H1 (cell line): ENCODE measurements around the gene IL6R. TPM values are rescaled to one million over a fixed set of nuclear protein-coding genes. Genes with fewer than 3 reads are reported as not detected.

Source experiments
- CTCF ChIA-PET: fragments of 300-600 bp; sonication (Branson Sonifier 250); formaldehyde crosslinking; loops from one replicate; lab custom pipeline; 2021; ENCODE audit not compliant: partially characterized antibody; lab: Charles Lee
- POLR2A ChIA-PET: fragments of 300-600 bp; sonication (Branson Sonifier 250); formaldehyde crosslinking; loops from one replicate; lab custom pipeline; 2021; ENCODE audit warnings: inconsistent platforms; ENCODE audit not compliant: partially characterized antibody; lab: Charles Lee
- DNase-seq, 2 experiments: peaks; one replicate each; pipeline versions ENCODE4 v3.0.0 to v3.0.0-alpha.2; 2010 to 2022; ENCODE audit warnings: low spot score in 2 of 2, low read depth in 1 of 2, mixed read lengths in 1 of 2
- FAIRE-seq: peaks from 2 replicates; lab custom pipeline; 2011; peaks lifted over from hg19 to GRCh38; lab: Jason Lieb, UNC
- H2AFZ ChIP-seq: 2 replicates; pipeline ENCODE4 v1.8.1; 2012; ENCODE audit warnings: low read length, inconsistent platforms
- H2AK5ac ChIP-seq: 2 replicates; pipeline ENCODE4 v1.6.1; 2013; ENCODE audit warnings: low read depth, low read length
- H2BK120ac ChIP-seq: replicated peaks from 2 replicates; pipeline ENCODE3; 2013; ENCODE audit warnings: low read depth, low read length, inconsistent platforms
- H2BK12ac ChIP-seq: 2 replicates; pipeline ENCODE4 v1.6.1; 2013; ENCODE audit warnings: low read depth, low read length
- H2BK15ac ChIP-seq: 2 replicates; pipeline ENCODE4 v1.6.1; 2013; ENCODE audit warnings: low read length
- H2BK20ac ChIP-seq: 2 replicates; pipeline ENCODE4 v1.6.1; 2013; ENCODE audit warnings: low read length
- H2BK5ac ChIP-seq: 2 replicates; pipeline ENCODE4 v1.6.1; 2013; ENCODE audit warnings: low read depth, low read length
- H3K14ac ChIP-seq: 2 replicates; pipeline ENCODE4 v1.6.1; 2013; ENCODE audit warnings: inconsistent platforms; ENCODE audit not compliant: insufficient read length
- H3K18ac ChIP-seq: 2 replicates; pipeline ENCODE4 v1.6.1; 2013; ENCODE audit warnings: low read length; ENCODE audit errors: extremely low read depth
- H3K23ac ChIP-seq: 2 replicates; pipeline ENCODE4 v1.6.1; 2013; ENCODE audit warnings: inconsistent platforms; ENCODE audit not compliant: insufficient read length
- H3K23me2 ChIP-seq: 2 replicates; pipeline ENCODE4 v1.6.1; 2013; ENCODE audit warnings: low read depth, low read length
- H3K27ac ChIP-seq: 2 replicates; pipeline ENCODE4 v1.6.1; 2011; ENCODE audit warnings: low read depth, low read length, inconsistent platforms
- H3K27me3 ChIP-seq, 4 experiments: replicated peaks in 1 of 4; 1 replicate in 1 of 4; 2 replicates in 3 of 4; pipeline versions ENCODE4 v1.6.1 to v1.8.1; 2011 to 2013; ENCODE audit warnings: low read length in 3 of 4, mild to moderate bottlenecking in 3 of 4, inconsistent platforms in 2 of 4, mixed read lengths in 2 of 4, moderate library complexity in 1 of 4; ENCODE audit not compliant: control insufficient read depth in 3 of 4, insufficient read depth in 3 of 4; ENCODE audit errors: extremely low read depth in 1 of 4
- H3K36me3 ChIP-seq, 4 experiments: 2 replicates each; pipeline versions ENCODE4 v1.6.1 to v1.8.1; 2011 to 2013; ENCODE audit warnings: mild to moderate bottlenecking in 4 of 4, low read length in 3 of 4, moderate library complexity in 2 of 4, control low read depth in 1 of 4, inconsistent platforms in 1 of 4; ENCODE audit not compliant: insufficient read depth in 4 of 4, control insufficient read depth in 2 of 4
- H3K4ac ChIP-seq: replicated peaks from 2 replicates; pipeline ENCODE3; 2013; ENCODE audit warnings: low read length, low read depth, mixed read lengths, inconsistent platforms; ENCODE audit not compliant: insufficient read length
- H3K4me1 ChIP-seq, 4 experiments: replicated peaks in 1 of 4; 1 replicate in 1 of 4; 2 replicates in 3 of 4; pipeline versions ENCODE4 v1.6.1 to v1.8.1; 2011 to 2013; ENCODE audit warnings: low read length in 3 of 4, inconsistent platforms in 2 of 4, mixed read lengths in 1 of 4; ENCODE audit not compliant: insufficient read depth in 4 of 4, control insufficient read depth in 3 of 4
- H3K4me2 ChIP-seq, 2 experiments: 2 replicates each; pipeline versions ENCODE4 v1.6.1 to v1.8.1; 2011 to 2013; ENCODE audit warnings: low read depth in 2 of 2, low read length in 2 of 2, control low read depth in 1 of 2, inconsistent platforms in 1 of 2, mild to moderate bottlenecking in 1 of 2; ENCODE audit not compliant: insufficient read depth in 1 of 2
- H3K4me3 ChIP-seq, 4 experiments: fragments of 200-600, 300-600 bp in 1 of 4; sonication (generic), shearing (Covaris generic), sonication (Bioruptor Twin) in 1 of 4; 2 replicates each; pipeline versions ENCODE4 v1.5.1 to v1.8.1; 2011 to 2016; ENCODE audit warnings: low read length in 4 of 4, low read depth in 3 of 4, control low read depth in 2 of 4, inconsistent platforms in 2 of 4, mild to moderate bottlenecking in 2 of 4, mixed read lengths in 1 of 4, moderate library complexity in 1 of 4; ENCODE audit not compliant: insufficient read depth in 2 of 4; ENCODE audit errors: extremely low read depth in 1 of 4
- H3K56ac ChIP-seq: replicated peaks from 2 replicates; pipeline ENCODE3; 2013; ENCODE audit warnings: low read depth, mild to moderate bottlenecking, mixed read lengths, low read length, inconsistent platforms; ENCODE audit not compliant: insufficient read length
- H3K79me1 ChIP-seq: 2 replicates; pipeline ENCODE4 v1.6.1; 2013; ENCODE audit warnings: low read depth, low read length, control low read depth
- H3K79me2 ChIP-seq, 2 experiments: 2 replicates each; pipeline versions ENCODE4 v1.6.1 to v1.8.1; 2012 to 2013; ENCODE audit warnings: low read length in 2 of 2, mild to moderate bottlenecking in 2 of 2, inconsistent platforms in 1 of 2; ENCODE audit not compliant: insufficient read depth in 2 of 2, control insufficient read depth in 1 of 2
- H3K9ac ChIP-seq, 4 experiments: replicated peaks in 1 of 4; 1 replicate in 1 of 4; 2 replicates in 3 of 4; pipeline versions ENCODE4 v1.6.1 to v1.8.1; 2011 to 2013; ENCODE audit warnings: low read depth in 3 of 4, low read length in 3 of 4, control low read depth in 2 of 4, mild to moderate bottlenecking in 2 of 4, moderate library complexity in 2 of 4, inconsistent platforms in 1 of 4; ENCODE audit errors: extremely low read depth in 1 of 4
- H3K9me3 ChIP-seq, 2 experiments: 2 replicates each; pipeline versions ENCODE4 v1.6.1 to v1.8.1; 2012 to 2013; ENCODE audit warnings: mild to moderate bottlenecking in 2 of 2, moderate library complexity in 2 of 2, control low read depth in 1 of 2, inconsistent platforms in 1 of 2, low read depth in 1 of 2, low read length in 1 of 2, mixed read lengths in 1 of 2; ENCODE audit not compliant: insufficient read depth in 2 of 2
- H4K20me1 ChIP-seq, 2 experiments: replicated peaks in 1 of 2; 2 replicates each; pipeline versions ENCODE3 to v1.8.1; 2011 to 2013; ENCODE audit warnings: inconsistent platforms in 2 of 2, low read length in 2 of 2, mild to moderate bottlenecking in 1 of 2; ENCODE audit not compliant: insufficient read depth in 2 of 2, control insufficient read depth in 1 of 2
- H4K5ac ChIP-seq: 2 replicates; pipeline ENCODE4 v1.6.1; 2013; ENCODE audit warnings: low read length, low read depth, mixed read lengths, inconsistent platforms; ENCODE audit not compliant: insufficient read length
- H4K8ac ChIP-seq: 2 replicates; pipeline ENCODE4 v1.8.0; 2013; ENCODE audit warnings: mild to moderate bottlenecking, moderate library complexity, low read length, inconsistent platforms; ENCODE audit not compliant: insufficient read depth; ENCODE audit errors: extremely low read depth
- H4K91ac ChIP-seq: replicated peaks from 2 replicates; pipeline ENCODE3; 2013; ENCODE audit warnings: low read length, mixed read lengths, inconsistent platforms; ENCODE audit not compliant: insufficient read length
- BACH1 ChIP-seq: IDR thresholded peaks from 2 replicates; pipeline ENCODE4 v1.6.1; 2012; ENCODE audit warnings: low read length, improper control_type of control experiment
- CEBPB ChIP-seq: IDR thresholded peaks from 2 replicates; pipeline ENCODE4 v1.6.1; 2012; ENCODE audit warnings: low read depth, low read length
- GTF2F1 ChIP-seq: IDR thresholded peaks from 2 replicates; pipeline ENCODE4 v1.6.1; 2012; ENCODE audit warnings: low read depth, low read length, improper control_type of control experiment, borderline replicate concordance
- RAD21 ChIP-seq, 2 experiments: IDR thresholded peaks in 1 of 2; conservative IDR thresholded peaks in 1 of 2; 2 replicates each; pipeline ENCODE4 v1.6.1; 2011; ENCODE audit warnings: low read depth in 2 of 2, low read length in 2 of 2, improper control_type of control experiment in 1 of 2, inconsistent platforms in 1 of 2, mild to moderate bottlenecking in 1 of 2, moderate library complexity in 1 of 2
- RBBP5 ChIP-seq: IDR thresholded peaks from 2 replicates; pipeline ENCODE4 v1.7.1; 2012; ENCODE audit warnings: low read depth, mild to moderate bottlenecking, inconsistent platforms, low read length, moderate library complexity, borderline replicate concordance
- RXRA ChIP-seq: IDR thresholded peaks from 2 replicates; pipeline ENCODE4 v1.6.1; 2011; ENCODE audit warnings: low read depth, mild to moderate bottlenecking, low read length, moderate library complexity; ENCODE audit not compliant: insufficient read depth
- SUZ12 ChIP-seq: fragments of 200-600 bp; sonication (generic); IDR thresholded peaks from 2 replicates; pipeline ENCODE4 v1.6.1; 2012; ENCODE audit warnings: mild to moderate bottlenecking, inconsistent platforms, low read length, moderate library complexity, mixed read lengths
- TAF1 ChIP-seq: IDR thresholded peaks from 2 replicates; pipeline ENCODE4 v1.6.1; 2011; ENCODE audit warnings: mild to moderate bottlenecking, low read depth, low read length
- YY1 ChIP-seq: IDR thresholded peaks from 2 replicates; pipeline ENCODE4 v1.6.1; 2011; ENCODE audit warnings: low read depth, mild to moderate bottlenecking, low read length
- WGBS, 2 experiments: shearing (Covaris generic) in 1 of 2; methylation state at CpG; one replicate each; pipeline versions ENCODE4 v1.1.6 to v1.1.7; 2013 to 2015; ENCODE audit warnings: low lambda C conversion rate in 2 of 2, mixed read lengths in 2 of 2, inconsistent platforms in 1 of 2, low coverage in 1 of 2, missing lambda C conversion rate in 1 of 2; ENCODE audit not compliant: insufficient replicate concordance in 2 of 2, insufficient coverage in 1 of 2, insufficient read length in 1 of 2; ENCODE audit errors: extremely low coverage in 1 of 2, missing lambda C conversion rate in 1 of 2; 5-methylcytosine and 5-hydroxymethylcytosine counted together
- long read RNA-seq, 2 experiments: library from RNA in 1 of 2; library from capped mRNA in 1 of 2; stranded (forward); transcript quantifications; one replicate each; pipeline ENCODE4 v2.0.0, GENCODE V29; 2021; ENCODE audit warnings: inconsistent platforms in 1 of 2
- polyA minus RNA-seq, 3 experiments: library from RNA; depleted of rRNA, polyadenylated mRNA; stranded (reverse); fragments of >200 nt; gene quantifications; 1 replicate in 2 of 3; 2 replicates in 1 of 3; pipeline ENCODE4 v1.2.3, GENCODE V29; 2011
- polyA plus RNA-seq, 7 experiments: library from polyadenylated mRNA; depleted of rRNA in 3 of 7; stranded (reverse) in 5 of 7; unstranded in 2 of 7; fragments of >200 nt in 5 of 7; fragments of 200-250 nt in 2 of 7; gene quantifications; 1 replicate in 5 of 7; 2 replicates in 1 of 7; 4 replicates in 1 of 7; pipeline versions ENCODE4 v1.2.1 to v1.2.3, GENCODE V29; 2011 to 2013; ENCODE audit warnings: missing spikeins in 2 of 7, mixed read lengths in 2 of 7
- total RNA-seq: library from RNA; stranded (reverse); fragmentation: NEBNext Ultra II Directional; extraction: Animal tissue kit (Norgen Biotek cat#: 25700); gene quantifications from 2 replicates; pipeline ENCODE4 v1.2.1, GENCODE V29; 2021

IL6R gene
- 2.6 and 3.0 TPM in 2 replicates for total RNA-seq
- 2.3 and 3.3 TPM in 2 replicates for polyA plus RNA-seq (2011; rRNA removed)
- 2.9 TPM for polyA plus RNA-seq (2011; cell fraction: cytosol; rRNA removed)
- polyA plus RNA-seq (2011; cell fraction: nucleus; rRNA removed): 4.2 TPM
- 0.92 to 2.0 TPM (median 1.8 TPM) in 4 replicates for polyA plus RNA-seq (2012, experiment 1 of 2)
- polyA plus RNA-seq (2012, experiment 2 of 2): 0.37 TPM
- 4.6 TPM for polyA plus RNA-seq (2013, experiment 1 of 2)
- 5.9 TPM for polyA plus RNA-seq (2013, experiment 2 of 2)
- 3.5 and 3.8 TPM in 2 replicates for polyA minus RNA-seq (2011; rRNA and poly(A)+ RNA removed)
- polyA minus RNA-seq (2011; cell fraction: cytosol; rRNA and poly(A)+ RNA removed): 1.3 TPM
- polyA minus RNA-seq (2011; cell fraction: nucleus; rRNA and poly(A)+ RNA removed): 4.1 TPM
- long read RNA-seq, experiment 1: 0 reads
- long read RNA-seq, experiment 2: 0 reads

- Histone ChIP-seq H2AK5ac (no peak within 1 kb of the TSS), H3K4me3 (peak within 1 kb of the TSS; percentile 28 to 64 (median 58)), H2AFZ (peak within 1 kb of the TSS; percentile 76; the same call in 1 of the 2 replicates), H2BK5ac (peak within 1 kb of the TSS; percentile 49; the same call in 1 of the 2 replicates), H2BK15ac (peak within 1 kb of the TSS; percentile 98; the same call in 1 of the 2 replicates), H2BK120ac (no peak within 1 kb of the TSS), H3K23ac (no peak within 1 kb of the TSS), H4K20me1 (no peaks in the 10 kb centered on the region), H3K27me3 (peaks cover 9 to 36% (median 26%) of the 10 kb centered on the region in 4 experiments), H3K4ac (no peak within 1 kb of the TSS), H3K14ac (no peak within 1 kb of the TSS), H4K8ac (peak within 1 kb of the TSS; percentile 35; the same call in 1 of the 2 replicates), H3K27ac (no peak within 1 kb of the TSS), H3K9me3 (no peaks in the 10 kb centered on the region), H3K9ac (no peak within 1 kb of the TSS; a peak in 1 of 7 replicates), H2BK20ac (0 out of 2 replicates have a peak within 1 kb of the TSS, but pooled peaks have one; percentile 55), H4K5ac (no peak within 1 kb of the TSS), H3K4me2 (peak within 1 kb of the TSS; percentile 76 to 98), H3K79me1 (no peaks in the 10 kb centered on the region), H3K79me2 (no peaks in the 10 kb centered on the region), H2BK12ac (peak within 1 kb of the TSS; percentile 68; the same call in 1 of the 2 replicates), H4K91ac (peak within 1 kb of the TSS; percentile 61), H3K56ac (no peak within 1 kb of the TSS), H3K36me3 (no peaks in the 10 kb centered on the region), H3K18ac (peak within 1 kb of the TSS; percentile 71), H3K4me1 (peaks cover 0 to 8% (median 6%) of the 10 kb centered on the region in 4 experiments; a peak in 4 of 7 replicates), H3K23me2 (peaks cover 13% of the 10 kb centered on the region)
- CTCF ChIA-PET: interaction anchor here (0.7 to 2.5 kb wide), 6 partner anchors 9 to 60 kb away, joined by 3 to 11 read pairs (median 3); no protein-coding TSS in a partner anchor
- POLR2A ChIA-PET: no interaction called here
- 5% methylated on average over 41 of the region's 66 CpGs; no CpG with 5 or more reads in 1 of the 2 experiments for WGBS, 2 experiments
- peak in 1 of 2 experiments; percentile 83 for DNase-seq
- FAIRE-seq: no peak
- peak; percentile 35; the same call in 1 of the 2 replicates for TF ChIP-seq TAF1
- 0 out of 2 replicates have a peak, but pooled peaks have one; percentile 17 for TF ChIP-seq BACH1
- peak; percentile 50 to 64 for TF ChIP-seq RAD21 (IDR thresholded peaks at IDR 0.05 in 1 of 2, conservative IDR thresholded peaks at IDR 0.05 in 1 of 2; ENCODE audit: low read depth in 2 of 2, low read length in 2 of 2)
- TF ChIP-seq CEBPB: peak; percentile 97
- TF ChIP-seq RXRA: no peak
- TF ChIP-seq YY1: no peak
- TF ChIP-seq SUZ12: peak; percentile 46; the same call in 1 of the 2 replicates
- TF ChIP-seq RBBP5: peak; percentile 38; the same call in 1 of the 2 replicates
- TF ChIP-seq GTF2F1: no peak
These were observed at the start of gene IL6R for GRCh38 chr1:154404984-154405746. Gene IL6R (plus strand): TSS chr1:154405343. CDS start chr1:154405630, 287 bp downstream.
